WTC11 (cell line): ENCODE results near the gene BSN. TPM values are rescaled to one million over a fixed set of nuclear protein-coding genes. Genes with fewer than 3 reads are reported as not detected.

Experiments
- ATAC-seq: fragments of 200-7000 bp; cut with Tn5 transposase; 2 replicates; pipeline ENCODE4 v1.10.0; 2021; ENCODE audit warnings: mild to moderate bottlenecking, moderate library complexity
- CTCF ChIA-PET: fragments of 300-600 bp; sonication (Branson Sonifier 250); formaldehyde crosslinking; loops from one replicate; lab custom pipeline; 2021; ENCODE audit warnings: antibody characterized with exemption; lab: Charles Lee
- POLR2A ChIA-PET: fragments of 350-600 bp; sonication (Branson Sonifier 250); formaldehyde crosslinking; loops from one replicate; lab custom pipeline; 2021; ENCODE audit warnings: antibody characterized with exemption; lab: Charles Lee
- DNase-seq: peaks from one replicate; pipeline ENCODE4 v3.0.0; 2021; ENCODE audit warnings: low spot score
- H3K27ac Mint-ChIP-seq: 2 replicates; pipeline ENCODE4 v1.8.0; 2021; ENCODE audit warnings: mixed read lengths
- H3K27me3 Mint-ChIP-seq: 2 replicates; pipeline ENCODE4 v1.8.0; 2021; ENCODE audit warnings: low read depth, mild to moderate bottlenecking, moderate library complexity, mixed read lengths
- H3K36me3 Mint-ChIP-seq: 2 replicates; pipeline ENCODE4 v1.8.0; 2021; ENCODE audit warnings: mixed read lengths
- H3K4me1 Mint-ChIP-seq: 2 replicates; pipeline ENCODE4 v1.8.0; 2022; ENCODE audit warnings: mixed read lengths
- H3K4me3 Mint-ChIP-seq: 2 replicates; pipeline ENCODE4 v1.8.0; 2021; ENCODE audit warnings: mild to moderate bottlenecking, moderate library complexity, mixed read lengths
- H3K9me3 Mint-ChIP-seq: 2 replicates; pipeline ENCODE4 v1.8.0; 2021; ENCODE audit warnings: mixed read lengths
- CDX4 ChIP-seq: fragments of 250-450 bp; sonication (Bioruptor Pico); IDR thresholded peaks from 2 replicates; pipeline ENCODE4 v1.9.0; 2021; ENCODE audit warnings: moderate library complexity, mild to moderate bottlenecking, inconsistent platforms, borderline replicate concordance
- ESRRA ChIP-seq: sonication (generic); formaldehyde crosslinking; IDR thresholded peaks from 2 replicates; pipeline ENCODE4 v1.8.1; 2022; ENCODE audit warnings: mild to moderate bottlenecking, missing genetic modification reagents, borderline replicate concordance
- FOXP1 ChIP-seq: sonication (generic); formaldehyde crosslinking; IDR thresholded peaks from 2 replicates; pipeline ENCODE4 v1.8.0; 2022; ENCODE audit warnings: missing genetic modification reagents, mild to moderate bottlenecking, moderate library complexity, borderline replicate concordance
- GABPB1 ChIP-seq: sonication (generic); formaldehyde crosslinking; IDR thresholded peaks from 2 replicates; pipeline ENCODE4 v1.8.1; 2023; ENCODE audit warnings: mild to moderate bottlenecking, missing genetic modification reagents
- MAX ChIP-seq: sonication (generic); formaldehyde crosslinking; IDR thresholded peaks from 2 replicates; pipeline ENCODE4 v1.8.0; 2022; ENCODE audit warnings: mild to moderate bottlenecking, missing genetic modification reagents
- MLX ChIP-seq: sonication (generic); formaldehyde crosslinking; IDR thresholded peaks from 2 replicates; pipeline ENCODE4 v1.8.1; 2023; ENCODE audit warnings: mild to moderate bottlenecking, missing genetic modification reagents, moderate library complexity
- RELA ChIP-seq: sonication (generic); formaldehyde crosslinking; IDR thresholded peaks from 2 replicates; pipeline ENCODE4 v1.8.1; 2022; ENCODE audit warnings: missing genetic modification reagents, mild to moderate bottlenecking, borderline replicate concordance
- TEAD4 ChIP-seq: sonication (generic); formaldehyde crosslinking; IDR thresholded peaks from 2 replicates; pipeline ENCODE4 v1.8.0; 2022; ENCODE audit warnings: mild to moderate bottlenecking, missing genetic modification reagents
- ZNF396 ChIP-seq: fragments of 250-450 bp; sonication (Bioruptor Pico); IDR thresholded peaks from 2 replicates; pipeline ENCODE4 v1.8.0; 2021; ENCODE audit warnings: mild to moderate bottlenecking, moderate library complexity, borderline replicate concordance
- ZNF423 ChIP-seq: fragments of 250-450 bp; sonication (Bioruptor Pico); IDR thresholded peaks from 2 replicates; pipeline ENCODE4 v2.1.2; 2022; ENCODE audit warnings: mild to moderate bottlenecking, moderate library complexity
- total RNA-seq: library from RNA; stranded (reverse); gene quantifications from 3 replicates; pipeline ENCODE4 v1.2.3, GENCODE V29; 2021
- TF ChIP-seq, protein P1 (sequence below): fragments of 200-600 bp; IDR thresholded peaks from 2 replicates; pipeline ENCODE4 v1.8.0; 2022; ENCODE audit warnings: antibody characterized with exemption
- TF ChIP-seq, protein P2 (sequence below): sonication (generic); formaldehyde crosslinking; IDR thresholded peaks from 2 replicates; pipeline ENCODE4 v1.8.0; 2023; ENCODE audit warnings: mild to moderate bottlenecking, missing genetic modification reagents
- TF ChIP-seq, protein P3 (sequence below): sonication (generic); formaldehyde crosslinking; IDR thresholded peaks from 2 replicates; pipeline ENCODE4 v1.8.1; 2023; ENCODE audit warnings: mild to moderate bottlenecking, moderate library complexity, missing genetic modification reagents

BSN gene
- total RNA-seq, 1 experiment from 2014 or later = 2.8 TPM

GRCh38 chr3:49641921-49642707 is 87.8 kb downstream of the BSN start:
- Mint-ChIP-seq H3K9me3 (no peaks in the 10 kb centered on the region), H3K4me3 (no peak overlapping the region), H3K36me3 (no peaks in the 10 kb centered on the region), H3K27me3 (no peaks in the 10 kb centered on the region), H3K27ac (no peak overlapping the region), H3K4me1 (no peaks in the 10 kb centered on the region)
- DNase-seq (no peak), ATAC-seq (no peak)
- ChIA-PET POLR2A (interaction anchor here (0.6 kb wide), 1 partner anchor 178 kb away, joined by 4 read pairs; no protein-coding TSS in a partner anchor), CTCF (interaction anchor here (1.4 to 1.5 kb wide), 2 partner anchors 102 to 103 kb away, joined by 3 to 4 read pairs; no protein-coding TSS in a partner anchor)
- TF ChIP-seq FOXP1 (CRISPR knock-in tag) = 0 out of 2 replicates have a peak, but pooled peaks have one; percentile 16
- no peak for TF ChIP-seq GABPB1 (CRISPR knock-in tag)

GRCh38 chr3:49642708-49643145 is 88.5 kb downstream of the BSN start:
- Mint-ChIP-seq H3K27ac (no peak overlapping the region), H3K4me1 (no peaks in the 10 kb centered on the region), H3K4me3 (no peak overlapping the region), H3K36me3 (no peaks in the 10 kb centered on the region), H3K27me3 (no peaks in the 10 kb centered on the region), H3K9me3 (no peaks in the 10 kb centered on the region)
- ATAC-seq (no peak), DNase-seq (no peak)
- ChIA-PET POLR2A (interaction anchor here (0.6 kb wide), 1 partner anchor 178 kb away, joined by 4 read pairs; no protein-coding TSS in a partner anchor), CTCF (interaction anchor here (1.4 to 1.5 kb wide), 2 partner anchors 102 to 103 kb away, joined by 3 to 4 read pairs; no protein-coding TSS in a partner anchor)
- TF ChIP-seq RELA (CRISPR knock-in tag) (no peak), ESRRA (no peak), MLX (CRISPR knock-in tag) (no peak), TEAD4 (CRISPR knock-in tag) (no peak), ZNF396 (CRISPR knock-in tag) (no peak), CDX4 (CRISPR knock-in tag) (no peak), MAX (CRISPR knock-in tag) (no peak), ZNF423 (CRISPR knock-in tag) (no peak)
- TF ChIP-seq, protein P1, sequence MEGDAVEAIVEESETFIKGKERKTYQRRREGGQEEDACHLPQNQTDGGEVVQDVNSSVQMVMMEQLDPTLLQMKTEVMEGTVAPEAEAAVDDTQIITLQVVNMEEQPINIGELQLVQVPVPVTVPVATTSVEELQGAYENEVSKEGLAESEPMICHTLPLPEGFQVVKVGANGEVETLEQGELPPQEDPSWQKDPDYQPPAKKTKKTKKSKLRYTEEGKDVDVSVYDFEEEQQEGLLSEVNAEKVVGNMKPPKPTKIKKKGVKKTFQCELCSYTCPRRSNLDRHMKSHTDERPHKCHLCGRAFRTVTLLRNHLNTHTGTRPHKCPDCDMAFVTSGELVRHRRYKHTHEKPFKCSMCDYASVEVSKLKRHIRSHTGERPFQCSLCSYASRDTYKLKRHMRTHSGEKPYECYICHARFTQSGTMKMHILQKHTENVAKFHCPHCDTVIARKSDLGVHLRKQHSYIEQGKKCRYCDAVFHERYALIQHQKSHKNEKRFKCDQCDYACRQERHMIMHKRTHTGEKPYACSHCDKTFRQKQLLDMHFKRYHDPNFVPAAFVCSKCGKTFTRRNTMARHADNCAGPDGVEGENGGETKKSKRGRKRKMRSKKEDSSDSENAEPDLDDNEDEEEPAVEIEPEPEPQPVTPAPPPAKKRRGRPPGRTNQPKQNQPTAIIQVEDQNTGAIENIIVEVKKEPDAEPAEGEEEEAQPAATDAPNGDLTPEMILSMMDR = no peak
- TF ChIP-seq, protein P2, sequence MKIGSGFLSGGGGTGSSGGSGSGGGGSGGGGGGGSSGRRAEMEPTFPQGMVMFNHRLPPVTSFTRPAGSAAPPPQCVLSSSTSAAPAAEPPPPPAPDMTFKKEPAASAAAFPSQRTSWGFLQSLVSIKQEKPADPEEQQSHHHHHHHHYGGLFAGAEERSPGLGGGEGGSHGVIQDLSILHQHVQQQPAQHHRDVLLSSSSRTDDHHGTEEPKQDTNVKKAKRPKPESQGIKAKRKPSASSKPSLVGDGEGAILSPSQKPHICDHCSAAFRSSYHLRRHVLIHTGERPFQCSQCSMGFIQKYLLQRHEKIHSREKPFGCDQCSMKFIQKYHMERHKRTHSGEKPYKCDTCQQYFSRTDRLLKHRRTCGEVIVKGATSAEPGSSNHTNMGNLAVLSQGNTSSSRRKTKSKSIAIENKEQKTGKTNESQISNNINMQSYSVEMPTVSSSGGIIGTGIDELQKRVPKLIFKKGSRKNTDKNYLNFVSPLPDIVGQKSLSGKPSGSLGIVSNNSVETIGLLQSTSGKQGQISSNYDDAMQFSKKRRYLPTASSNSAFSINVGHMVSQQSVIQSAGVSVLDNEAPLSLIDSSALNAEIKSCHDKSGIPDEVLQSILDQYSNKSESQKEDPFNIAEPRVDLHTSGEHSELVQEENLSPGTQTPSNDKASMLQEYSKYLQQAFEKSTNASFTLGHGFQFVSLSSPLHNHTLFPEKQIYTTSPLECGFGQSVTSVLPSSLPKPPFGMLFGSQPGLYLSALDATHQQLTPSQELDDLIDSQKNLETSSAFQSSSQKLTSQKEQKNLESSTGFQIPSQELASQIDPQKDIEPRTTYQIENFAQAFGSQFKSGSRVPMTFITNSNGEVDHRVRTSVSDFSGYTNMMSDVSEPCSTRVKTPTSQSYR (CRISPR knock-in tag) = no peak
- TF ChIP-seq, protein P3, sequence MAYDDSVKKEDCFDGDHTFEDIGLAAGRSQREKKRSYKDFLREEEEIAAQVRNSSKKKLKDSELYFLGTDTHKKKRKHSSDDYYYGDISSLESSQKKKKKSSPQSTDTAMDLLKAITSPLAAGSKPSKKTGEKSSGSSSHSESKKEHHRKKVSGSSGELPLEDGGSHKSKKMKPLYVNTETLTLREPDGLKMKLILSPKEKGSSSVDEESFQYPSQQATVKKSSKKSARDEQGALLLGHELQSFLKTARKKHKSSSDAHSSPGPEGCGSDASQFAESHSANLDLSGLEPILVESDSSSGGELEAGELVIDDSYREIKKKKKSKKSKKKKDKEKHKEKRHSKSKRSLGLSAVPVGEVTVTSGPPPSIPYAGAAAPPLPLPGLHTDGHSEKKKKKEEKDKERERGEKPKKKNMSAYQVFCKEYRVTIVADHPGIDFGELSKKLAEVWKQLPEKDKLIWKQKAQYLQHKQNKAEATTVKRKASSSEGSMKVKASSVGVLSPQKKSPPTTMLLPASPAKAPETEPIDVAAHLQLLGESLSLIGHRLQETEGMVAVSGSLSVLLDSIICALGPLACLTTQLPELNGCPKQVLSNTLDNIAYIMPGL (CRISPR knock-in tag) = no peak
